Urinary bladder (tissue), 4 donors: Measurements from ENCODE around the gene EVI2A. TPM values are rescaled to one million over a fixed set of nuclear protein-coding genes. Genes with fewer than 3 reads are reported as not detected.
"Not testable (repeated sequence)": the region's sequence is repeated elsewhere in the genome, so short reads cannot be mapped to it uniquely, and the experiment has no call there.

Experiments
- DNase-seq: peaks from one replicate; pipeline ENCODE4 v3.0.0-alpha.2; 2015; ENCODE audit errors: extremely low spot score
- H3K27ac ChIP-seq: one replicate; pipeline ENCODE4 v1.5.1; 2013; ENCODE audit warnings: low read depth, mild to moderate bottlenecking, moderate library complexity
- H3K36me3 ChIP-seq: one replicate; pipeline ENCODE4 v1.6.1; 2013; ENCODE audit warnings: mild to moderate bottlenecking, moderate library complexity; ENCODE audit not compliant: insufficient read depth
- H3K4me1 ChIP-seq: one replicate; pipeline ENCODE4 v1.6.1; 2013; ENCODE audit warnings: mild to moderate bottlenecking, moderate library complexity; ENCODE audit not compliant: insufficient read depth
- H3K4me3 ChIP-seq: one replicate; pipeline ENCODE4 v1.5.1; 2013; ENCODE audit warnings: low read depth, low read length
- WGBS: extraction: QIAGEN DNeasy Blood & Tissue Kit; methylation state at CpG from one replicate; pipeline ENCODE4 v1.1.7; 2013; 5-methylcytosine and 5-hydroxymethylcytosine counted together
- polyA plus RNA-seq: library from polyadenylated mRNA; stranded (reverse); fragments of 200-250 nt; gene quantifications from one replicate; pipeline ENCODE4 v1.2.3, GENCODE V29; 2013
- total RNA-seq: library from RNA; depleted of rRNA; stranded (reverse); fragments of >200 nt; gene quantifications from one replicate; pipeline ENCODE4 v1.2.3, GENCODE V29; 2014
- donor health status: healthy with polysubstance abuse.
- donor health status: healthy.

Gene EVI2A
- total and polyA plus RNA-seq, 2 donors: 6.9 to 7.8 TPM

DNA sequence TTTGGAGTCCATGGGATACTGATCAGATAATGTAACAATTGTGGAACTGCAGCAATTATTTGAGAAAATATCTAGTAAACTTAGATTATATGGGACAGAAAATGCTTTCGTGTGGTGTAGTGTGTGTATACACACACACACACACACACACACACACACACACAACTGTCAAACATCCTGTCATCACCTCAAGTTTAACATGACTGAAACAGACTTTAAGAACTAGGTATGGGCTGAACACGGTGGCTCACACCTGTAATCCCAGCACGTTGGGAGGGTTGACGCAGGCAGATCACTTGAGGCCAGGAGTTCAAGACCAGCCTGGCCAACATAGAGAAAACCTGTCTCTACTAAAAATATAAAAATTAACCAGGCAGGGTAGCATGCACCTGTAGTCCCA lies 544 bp upstream of the EVI2A start:
- no peak overlapping the region for H3K4me3 ChIP-seq
- 93% methylated on average over 4 of the region's 4 CpGs for WGBS
- H3K4me1 ChIP-seq: no peaks in the 10 kb centered on the region
- no peak overlapping the region for H3K27ac ChIP-seq
- no peaks in the 10 kb centered on the region for H3K36me3 ChIP-seq
- DNase-seq: no peak

DNA sequence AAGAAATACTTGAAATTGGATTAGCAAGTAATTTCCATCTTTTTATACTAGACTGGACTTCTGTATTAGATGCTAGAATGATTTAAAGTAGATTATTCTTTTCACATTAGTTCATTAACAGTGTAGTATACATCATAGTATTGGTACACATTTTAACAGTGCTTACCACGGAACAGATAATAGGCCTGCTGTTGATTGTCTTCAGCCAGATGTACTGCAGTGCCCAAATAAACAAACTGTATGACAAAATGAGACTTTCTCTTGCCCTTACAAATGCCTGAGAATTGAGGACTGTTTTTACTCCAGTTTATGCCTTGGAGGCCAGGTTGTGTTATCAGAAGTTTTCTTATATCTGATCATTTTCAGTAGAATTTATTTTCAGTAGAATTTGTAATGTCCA lies 631 bp downstream of the EVI2A start:
- 55% methylated on average over 1 of the region's 1 CpG for WGBS
- Histone ChIP-seq H3K4me1 (no peaks in the 10 kb centered on the region), H3K4me3 (no peak overlapping the region), H3K36me3 (no peaks in the 10 kb centered on the region), H3K27ac (no peak overlapping the region)
- DNase-seq: no peak

DNA sequence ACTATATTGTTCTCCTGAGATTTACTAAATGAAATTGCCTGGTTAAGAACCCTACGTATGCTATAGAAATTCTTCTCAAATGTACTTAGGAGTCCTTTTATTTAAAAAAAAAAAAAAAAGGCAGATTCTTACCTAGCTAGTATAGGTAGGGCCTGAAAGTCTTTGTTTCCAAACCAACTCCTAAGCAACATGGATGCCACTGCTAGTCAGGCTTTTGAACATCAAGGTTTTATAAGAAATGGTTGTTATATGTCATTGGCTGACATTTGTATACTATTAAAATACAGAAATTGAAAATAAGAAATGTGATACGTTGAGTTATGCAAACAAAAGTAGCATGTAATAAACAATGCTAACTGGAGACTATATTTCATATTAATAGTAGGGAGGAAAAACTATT lies 1.2 kb downstream of the EVI2A start:
- no peaks in the 10 kb centered on the region for H3K4me1 ChIP-seq
- 76% methylated on average over 2 of the region's 2 CpGs for WGBS
- no peak overlapping the region for H3K27ac ChIP-seq
- DNase-seq: no peak
- no peaks in the 10 kb centered on the region for H3K36me3 ChIP-seq
- no peak overlapping the region for H3K4me3 ChIP-seq

DNA sequence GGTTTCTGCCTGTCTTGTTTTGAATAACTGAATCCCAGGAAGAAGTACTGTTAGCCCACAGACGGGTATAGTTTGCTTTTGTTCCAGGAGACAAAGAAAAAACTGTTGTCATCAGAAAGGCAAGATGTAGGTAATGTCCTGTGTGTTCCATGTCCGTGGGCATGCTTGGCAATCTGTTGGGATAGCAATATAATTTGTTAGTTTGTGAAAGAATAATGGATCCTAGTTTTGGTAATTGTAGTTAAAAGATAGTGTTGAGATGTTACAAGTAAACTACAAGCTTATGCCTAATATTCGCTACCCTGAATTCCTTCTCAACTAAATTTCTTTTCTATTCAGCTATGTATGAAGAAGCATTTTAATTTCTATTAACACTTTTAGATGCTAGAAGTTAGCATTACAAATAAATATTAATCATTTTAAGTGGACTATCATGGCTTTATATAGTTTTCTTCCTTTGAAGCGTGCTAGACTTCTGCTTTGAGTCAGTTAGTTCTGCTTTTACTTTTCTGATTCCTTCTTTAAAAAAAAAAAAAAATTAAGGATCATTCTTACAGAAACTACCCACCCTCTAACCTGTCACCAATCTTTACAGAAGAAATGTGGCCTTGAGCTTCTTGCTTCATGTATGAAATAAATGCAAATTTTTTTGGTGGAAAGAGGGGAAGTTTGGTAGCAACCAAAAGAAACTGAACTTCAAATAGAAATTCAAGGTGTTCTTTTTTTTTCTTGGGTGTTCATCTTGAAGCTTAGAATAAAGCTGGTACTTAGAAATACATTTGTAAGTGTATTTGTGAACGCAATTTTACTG lies 2.4 kb downstream of the EVI2A start:
- Histone ChIP-seq H3K4me3 (no peak overlapping the region), H3K27ac (peak overlapping the region; percentile 59), H3K36me3 (no peaks in the 10 kb centered on the region), H3K4me1 (no peaks in the 10 kb centered on the region)
- 79% methylated on average over 5 of the region's 5 CpGs for WGBS
- no peak for DNase-seq

DNA sequence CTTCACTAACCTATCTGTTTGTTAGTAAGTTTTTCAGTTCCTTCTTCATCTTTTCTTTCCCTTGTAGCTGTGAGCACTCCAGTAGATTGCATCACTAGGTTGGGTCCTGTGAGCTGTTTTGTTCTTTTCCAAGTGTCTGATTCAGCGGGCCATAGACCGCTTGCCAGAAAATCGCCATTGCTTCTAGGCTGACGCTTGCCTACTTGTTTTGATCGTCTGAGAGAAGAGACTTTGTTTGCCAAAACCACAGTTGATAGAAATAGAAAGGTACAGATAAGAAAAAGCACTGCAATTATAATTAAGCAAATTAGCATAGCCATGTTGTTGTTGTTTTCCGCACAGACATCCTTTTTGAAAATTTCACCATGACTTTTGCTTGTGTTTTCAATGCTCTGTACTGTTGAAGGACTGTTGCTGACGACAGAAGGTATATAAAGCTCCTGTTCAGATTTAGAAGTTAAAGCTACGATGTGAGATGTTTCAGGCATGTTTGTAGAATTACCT lies 3.1 kb downstream of the EVI2A start:
- Histone ChIP-seq H3K4me1 (no peaks in the 10 kb centered on the region), H3K4me3 (no peak overlapping the region), H3K27ac (no peak overlapping the region), H3K36me3 (no peaks in the 10 kb centered on the region)
- no peak for DNase-seq
- 68% methylated on average over 8 of the region's 8 CpGs for WGBS

DNA sequence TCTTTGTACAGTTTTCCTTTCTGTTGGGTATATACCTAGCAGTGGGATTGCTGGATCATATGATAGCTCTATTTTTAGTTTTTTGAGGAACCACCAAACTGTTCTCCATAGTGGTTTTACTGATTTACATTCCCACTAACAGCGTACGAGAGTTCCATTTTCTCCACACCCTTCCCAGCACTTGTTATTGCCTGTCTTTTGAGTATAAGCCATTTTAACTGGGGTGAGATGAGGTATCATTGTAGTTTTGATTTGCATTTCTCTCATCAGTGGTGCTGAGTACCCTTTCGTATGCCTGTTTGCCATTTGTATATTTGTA lies 6.7 kb downstream of the EVI2A start:
- DNase-seq: no peak
- Histone ChIP-seq H3K4me1 (no peaks in the 10 kb centered on the region), H3K36me3 (no peaks in the 10 kb centered on the region), H3K4me3 (no peak overlapping the region), H3K27ac (no peak overlapping the region)
- 89% methylated on average over 3 of the region's 3 CpGs for WGBS

DNA sequence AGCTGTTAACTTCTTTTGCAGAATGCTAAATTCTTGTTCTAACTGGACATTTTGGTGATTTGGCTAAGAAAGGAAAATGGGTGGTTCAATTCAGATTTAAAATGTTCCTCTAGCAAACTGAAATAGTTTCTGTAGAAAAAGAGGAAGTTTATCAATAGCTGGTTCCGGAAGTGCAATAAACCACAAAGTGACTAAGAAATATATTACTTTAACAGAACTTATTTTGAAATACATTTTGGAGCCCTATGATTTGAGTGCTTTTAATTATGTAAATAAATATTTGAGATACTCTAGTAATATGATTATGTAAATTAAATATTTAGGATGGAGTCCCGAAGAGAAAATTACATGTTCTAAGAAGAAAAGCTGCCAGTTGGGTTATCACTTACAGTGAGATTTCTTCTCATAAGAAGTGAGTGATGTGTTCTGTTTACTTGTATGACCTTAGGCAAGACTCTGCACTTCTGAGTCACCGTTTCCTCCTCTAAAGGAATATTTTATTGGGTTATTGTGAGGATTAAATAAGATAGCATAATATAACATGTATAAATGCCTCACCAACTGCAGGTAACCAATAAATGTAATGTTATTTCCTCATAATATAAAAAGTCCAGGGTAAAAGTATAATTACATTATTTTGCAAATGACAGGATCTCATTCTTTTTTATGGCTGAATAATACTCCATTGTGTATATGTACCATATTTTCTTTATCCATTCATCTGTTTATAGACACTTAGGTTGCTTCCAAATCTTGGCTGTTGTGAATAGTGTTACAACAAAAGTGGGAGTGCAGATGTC lies 7.2 kb downstream of the EVI2A start, which contains the start of gene EVI2B:
EVI2B (minus strand) TSS at position 73 of the 800 bp plus-strand sequence. CDS start 8,445 bp downstream, outside the sequence.
- 70% methylated on average over 3 of the region's 3 CpGs for WGBS
- H3K36me3 ChIP-seq: no peaks in the 10 kb centered on the region
- H3K4me1 ChIP-seq: no peaks in the 10 kb centered on the region
- no peak within 1 kb of the TSS for H3K27ac ChIP-seq
- DNase-seq: no peak
- H3K4me3 ChIP-seq: no peak within 1 kb of the TSS

DNA sequence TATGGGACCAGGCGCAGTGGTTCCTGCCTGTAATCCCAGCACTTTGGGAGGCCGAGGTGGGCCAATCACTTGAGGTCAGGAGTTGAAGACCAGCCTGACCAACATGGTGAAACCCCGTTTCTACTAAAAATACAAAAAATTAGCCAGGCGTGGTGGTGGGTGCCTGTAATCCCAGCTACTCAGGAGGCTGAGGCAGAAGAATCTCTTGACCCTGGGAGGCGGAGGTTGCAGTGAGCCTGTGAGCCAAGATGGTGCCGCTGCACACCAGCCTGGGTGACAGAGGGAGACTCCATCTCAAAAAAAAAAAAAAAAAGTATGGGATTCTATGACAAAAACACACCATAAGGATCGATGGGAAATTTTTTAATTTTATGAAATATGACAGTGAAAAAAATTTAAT lies 9.2 kb downstream of the EVI2A start:
- not testable (repeated sequence) for H3K27ac ChIP-seq, H3K36me3 ChIP-seq, H3K4me1 ChIP-seq, DNase-seq, H3K4me3 ChIP-seq
- WGBS: 70% methylated on average over 7 of the region's 7 CpGs

DNA sequence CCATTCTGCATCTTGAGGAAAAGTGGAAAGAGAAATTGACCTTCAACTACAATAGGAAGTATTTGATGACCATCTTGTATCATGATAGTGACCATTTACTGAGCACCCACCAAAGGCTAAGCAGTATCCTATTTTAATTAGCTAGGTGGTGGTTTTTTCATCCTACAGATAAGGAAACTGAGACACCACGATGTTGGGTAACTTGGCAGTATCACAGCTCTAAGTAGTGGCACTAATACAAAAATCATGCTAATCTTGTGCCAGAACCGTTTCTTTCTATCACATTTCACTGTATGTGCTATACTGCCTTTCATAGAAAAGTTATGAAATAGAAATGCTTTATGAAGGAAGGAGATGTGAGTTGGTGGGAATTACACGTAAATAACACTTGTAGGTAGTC lies 9.9 kb downstream of the EVI2A start:
- Histone ChIP-seq H3K4me3 (no peak overlapping the region), H3K36me3 (no peaks in the 10 kb centered on the region), H3K4me1 (no peaks in the 10 kb centered on the region), H3K27ac (no peak overlapping the region)
- DNase-seq: no peak
- WGBS: 89% methylated on average over 3 of the region's 3 CpGs

DNA sequence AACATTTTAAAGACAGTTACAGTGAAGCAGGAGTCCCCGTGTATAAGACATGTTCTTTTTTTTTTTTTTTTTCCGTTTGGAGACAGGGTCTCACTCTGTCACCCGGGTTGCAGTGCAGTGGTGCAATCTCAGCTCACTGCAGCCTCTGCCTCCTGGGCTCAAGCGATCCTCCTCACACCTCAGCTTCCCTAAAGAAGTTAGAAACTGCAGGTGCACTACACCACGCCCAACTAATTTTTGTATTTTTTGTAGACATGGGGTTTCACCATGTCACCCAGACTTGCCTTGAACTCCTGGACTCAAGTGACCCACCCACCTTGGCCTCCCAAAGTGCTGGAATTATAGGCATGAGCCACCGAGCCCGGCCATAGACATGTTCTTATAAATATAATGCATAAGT lies 10.5 kb downstream of the EVI2A start:
- no peak for DNase-seq
- H3K27ac ChIP-seq: no peak overlapping the region
- 77% methylated on average over 7 of the region's 7 CpGs for WGBS
- H3K4me3 ChIP-seq: no peak overlapping the region
- H3K4me1 ChIP-seq: no peaks in the 10 kb centered on the region
- H3K36me3 ChIP-seq: no peaks in the 10 kb centered on the region

DNA sequence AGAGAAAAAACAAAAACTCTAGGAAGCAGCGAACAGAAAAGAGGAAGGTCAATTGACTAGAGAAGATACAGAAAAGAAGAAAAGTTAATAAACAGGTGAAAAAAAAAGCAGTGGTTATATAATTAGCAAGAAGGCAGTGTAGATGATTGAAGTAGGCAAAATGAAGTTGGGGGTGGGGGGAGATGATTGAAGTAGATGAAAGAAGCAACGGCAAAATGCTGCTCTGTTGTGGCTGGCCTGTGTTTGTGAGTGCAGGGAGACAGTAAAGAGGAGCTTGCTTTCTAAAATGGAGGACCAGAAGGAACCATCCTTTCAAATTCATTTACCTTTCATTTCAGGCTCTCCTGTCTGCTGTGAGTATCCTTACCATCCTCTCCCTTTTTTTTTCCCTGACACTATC lies 11.2 kb downstream of the EVI2A start:
- no peak overlapping the region for H3K27ac ChIP-seq
- H3K4me3 ChIP-seq: no peak overlapping the region
- WGBS: 41% methylated on average over 2 of the region's 2 CpGs
- H3K4me1 ChIP-seq: no peaks in the 10 kb centered on the region
- DNase-seq: no peak
- H3K36me3 ChIP-seq: no peaks in the 10 kb centered on the region

DNA sequence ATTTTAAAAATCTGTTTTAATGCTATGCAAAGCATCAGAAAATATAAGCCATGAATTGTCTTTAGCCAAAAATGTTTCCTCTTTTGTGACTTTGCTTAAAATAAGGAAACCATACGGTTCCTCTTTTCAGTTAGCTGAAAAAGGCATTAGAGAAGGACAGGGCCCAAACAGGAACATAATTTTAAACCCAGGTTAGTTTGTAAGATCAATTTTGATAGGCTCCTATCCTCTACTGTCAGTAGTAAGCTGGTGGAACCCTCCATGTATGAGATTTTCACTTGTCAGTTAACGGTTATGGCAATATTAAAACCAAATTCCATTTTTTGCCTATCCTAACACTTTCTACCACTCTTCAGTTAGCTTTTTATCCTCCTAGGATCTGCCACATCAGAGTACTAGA lies 11.9 kb downstream of the EVI2A start:
- Histone ChIP-seq H3K4me3 (no peak overlapping the region), H3K4me1 (no peaks in the 10 kb centered on the region), H3K27ac (no peak overlapping the region), H3K36me3 (no peaks in the 10 kb centered on the region)
- no peak for DNase-seq
- WGBS: 89% methylated on average over 2 of the region's 2 CpGs

DNA sequence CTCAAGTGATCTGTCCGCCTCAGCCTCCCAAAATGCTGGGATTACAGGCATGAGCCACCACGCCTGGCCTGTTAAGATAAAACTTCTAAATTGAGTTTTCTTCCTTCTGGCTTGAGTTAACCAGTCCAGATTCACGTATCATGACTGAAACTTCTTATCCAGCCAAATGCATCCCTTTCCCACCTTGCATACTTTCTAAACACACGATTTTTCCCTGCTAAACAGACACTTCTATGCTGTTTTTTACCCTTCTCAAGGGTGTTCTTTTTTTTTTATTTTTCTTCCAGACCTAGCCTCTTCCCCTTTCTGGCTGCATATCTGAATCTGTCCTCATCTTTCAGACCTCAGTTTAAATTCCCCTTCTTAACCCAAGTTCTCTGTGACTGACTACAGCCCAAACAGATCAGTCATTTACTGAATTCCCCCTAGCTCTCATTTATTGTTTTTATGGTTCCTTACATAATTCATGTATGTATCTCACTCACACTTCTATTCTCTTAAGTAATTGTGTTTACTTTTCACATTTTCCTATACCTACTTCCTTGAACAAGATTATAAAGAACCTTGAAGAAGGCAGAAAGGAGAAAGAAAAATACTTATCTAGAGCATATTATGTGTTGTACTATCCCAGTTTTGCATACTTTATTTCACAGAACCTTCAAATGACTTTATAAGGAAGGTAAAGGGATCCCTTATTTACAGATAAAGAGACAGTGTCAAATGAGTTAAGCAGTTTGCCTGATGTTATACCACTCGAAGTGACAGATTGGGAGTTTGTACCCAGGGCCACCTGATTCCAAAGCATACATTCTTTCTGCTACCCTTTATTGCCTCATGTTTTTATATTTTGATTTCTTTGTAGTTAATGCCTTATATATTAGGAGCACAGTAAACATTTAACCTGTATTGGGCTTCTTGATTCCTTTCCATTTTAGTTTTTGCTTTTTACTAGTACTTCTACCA lies 12.8 kb downstream of the EVI2A start:
- Histone ChIP-seq H3K4me3 (no peak overlapping the region), H3K36me3 (no peaks in the 10 kb centered on the region)

More for the DNA sequence above, 12.8 kb downstream of the EVI2A start:
- 77% methylated on average over 5 of the region's 5 CpGs for WGBS
- no peak for DNase-seq
- H3K4me1 ChIP-seq: no peaks in the 10 kb centered on the region
- H3K27ac ChIP-seq: no peak overlapping the region
